GM19438 (cell line): ENCODE data around the gene SLC7A1.
"Not testable (repeated sequence)": the region's sequence is repeated elsewhere in the genome, so short reads cannot be mapped to it uniquely, and the experiment has no call there.

Source experiments
- ATAC-seq: cut with Tn5 transposase; IDR thresholded peaks from one replicate; pipeline ENCODE4 v1.9.1; 2021; ENCODE audit warnings: low read depth; ENCODE audit not compliant: unreplicated experiment

SLC7A1 gene

GRCh38 chr13:29595380-29596063, at the start of gene SLC7A1:
TSS of gene SLC7A1 (minus strand) at chr13:29595688. CDS start at chr13:29536188, 59,500 bp downstream.
- peak; percentile 78 for ATAC-seq

- no peak for ATAC-seq
Observed at GRCh38 chr13:29640665-29641064, 45.2 kb upstream of the SLC7A1 start.

- ATAC-seq = not testable (repeated sequence)
Observed at GRCh38 chr13:29636831-29637230, 41.3 kb upstream of the SLC7A1 start.

- ATAC-seq = no peak
Observed at GRCh38 chr13:29624997-29625396, 29.5 kb upstream of the SLC7A1 start.

GRCh38 chr13:29621841-29622240, 26.4 kb upstream of the SLC7A1 start:
- ATAC-seq = no peak

- no peak for ATAC-seq
Observed at GRCh38 chr13:29621051-29621800, 25.7 kb upstream of the SLC7A1 start.

- no peak for ATAC-seq
Observed at GRCh38 chr13:29619995-29620394, 24.5 kb upstream of the SLC7A1 start.

- no peak for ATAC-seq
Observed at GRCh38 chr13:29613101-29613500, 17.6 kb upstream of the SLC7A1 start.

- ATAC-seq = no peak
Observed at GRCh38 chr13:29607465-29607864, 12.0 kb upstream of the SLC7A1 start.

GRCh38 chr13:29605860-29606526, 10.5 kb upstream of the SLC7A1 start:
- ATAC-seq = no peak

GRCh38 chr13:29598321-29598720, 2.8 kb upstream of the SLC7A1 start:
- ATAC-seq = no peak

GRCh38 chr13:29597706-29598105, 2.2 kb upstream of the SLC7A1 start:
- no peak for ATAC-seq

GRCh38 chr13:29597246-29597645, 1.8 kb upstream of the SLC7A1 start:
- no peak for ATAC-seq

- no peak for ATAC-seq
Observed at GRCh38 chr13:29596064-29596418, 553 bp upstream of the SLC7A1 start.

GRCh38 chr13:29594710-29595379, 643 bp downstream of the SLC7A1 start:
- ATAC-seq = peak; percentile 36

- ATAC-seq = peak; percentile 33
Observed at GRCh38 chr13:29594303-29594709, 1.2 kb downstream of the SLC7A1 start.

GRCh38 chr13:29593605-29594297, 1.7 kb downstream of the SLC7A1 start:
- no peak for ATAC-seq

- no peak for ATAC-seq
Observed at GRCh38 chr13:29591310-29591709, 4.2 kb downstream of the SLC7A1 start.

GRCh38 chr13:29589967-29590366, 5.5 kb downstream of the SLC7A1 start:
- ATAC-seq = no peak

- no peak for ATAC-seq
Observed at GRCh38 chr13:29589234-29589633, 6.3 kb downstream of the SLC7A1 start.
